Heart left ventricle (tissue), 13 donors: ENCODE measurements around the gene SH3TC1.
A peak's percentile ranks its signal among the peaks of the same experiment; 100 is the strongest.

ENCODE experiments used
- POLR2A ChIP-seq, 2 donors: fragments of 450-650 bp; IDR thresholded peaks; one replicate each; pipeline ENCODE4 v1.6.1; 2017; ENCODE audit warnings: antibody characterized with exemption in 2 of 2, mild to moderate bottlenecking in 2 of 2, moderate library complexity in 2 of 2
- TF ChIP-seq, protein P1 (sequence below), 12 donors: fragments of 200-600 bp; sonication (generic) in 4 of 12; IDR thresholded peaks; one replicate each; pipeline versions ENCODE4 v1.5.0 to v1.8.0; 2018 to 2022; ENCODE audit warnings: antibody characterized with exemption in 12 of 12, mild to moderate bottlenecking in 5 of 12
- donor health status: ischemic (EF 13 %, LVEDD 7.1; RV severe dilation, severe dysfunction).
- donor health status: DM: no; HTN: yes; CAD: no.
- donor health status: DM: no; HTN: no; CAD: no.
- donor health status: ischemic (EF 25% LVEDD 6.9; RV normal size, moderate dysfunction).
- donor health status: ischemic (EF 25% LVEDD 5.7; RV mildly dilated, moderate dysfunction).
- donor health status: ischemic (EF 35%, LVEDD 5.7; RV mildly dilated, moderate dysfunction).
- donor health status: nonischemic (EF 11% LVEDD 7.7; RV severe dilation, severe dysfunction).
- donor health status: DM: yes; HTN: yes; CAD: no.
- donor health status: PGD.
- donor health status: ischemic (EF 29% LVEDD 5.4; RV normal size, mild dysfunction).
- donor health status: nonischemic (EF 23%, LVEDD 6.1; RV moderate dilation, normal function).

DNA sequence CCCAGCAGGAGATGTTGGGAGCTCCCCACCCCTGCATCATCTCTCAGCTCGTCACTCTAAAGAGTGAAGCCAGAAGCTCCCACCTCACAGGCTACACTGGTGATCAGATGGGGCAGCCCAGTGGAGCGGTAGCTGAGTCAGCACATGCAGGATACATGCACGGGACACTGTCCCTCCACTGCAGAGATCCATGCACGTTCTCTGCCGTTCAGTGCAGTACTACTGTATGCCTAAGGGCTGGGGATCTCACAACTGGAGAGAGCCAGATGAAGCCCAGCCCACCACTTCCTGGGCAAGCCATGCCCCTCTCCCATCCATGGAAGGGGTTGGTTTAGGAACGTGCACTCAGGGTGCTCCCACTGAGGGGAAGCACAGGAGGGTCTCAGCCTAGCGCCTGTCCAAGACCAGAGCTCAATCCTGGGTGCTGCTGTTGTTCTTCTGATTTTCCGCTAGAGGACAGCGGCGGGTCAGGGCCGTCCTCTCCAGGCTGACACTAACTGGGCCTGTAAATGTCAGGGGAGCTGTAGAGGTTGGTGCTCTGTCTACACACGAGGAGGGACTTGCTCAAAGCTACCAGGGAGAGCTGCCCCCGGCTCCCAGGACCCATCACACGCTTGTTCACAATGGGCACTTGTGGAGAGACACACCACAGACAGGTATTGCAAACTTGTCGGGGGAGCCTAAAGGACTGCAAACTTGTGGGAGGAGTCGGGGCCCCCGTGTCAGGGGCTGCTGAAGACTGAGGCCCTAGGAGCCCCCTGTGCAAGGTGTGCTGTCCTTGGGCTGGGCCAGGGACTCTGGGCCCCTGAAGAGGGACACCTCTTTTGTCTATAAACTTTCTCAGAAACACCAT lies 22.3 kb upstream of the SH3TC1 start:
- TF ChIP-seq, protein P1, sequence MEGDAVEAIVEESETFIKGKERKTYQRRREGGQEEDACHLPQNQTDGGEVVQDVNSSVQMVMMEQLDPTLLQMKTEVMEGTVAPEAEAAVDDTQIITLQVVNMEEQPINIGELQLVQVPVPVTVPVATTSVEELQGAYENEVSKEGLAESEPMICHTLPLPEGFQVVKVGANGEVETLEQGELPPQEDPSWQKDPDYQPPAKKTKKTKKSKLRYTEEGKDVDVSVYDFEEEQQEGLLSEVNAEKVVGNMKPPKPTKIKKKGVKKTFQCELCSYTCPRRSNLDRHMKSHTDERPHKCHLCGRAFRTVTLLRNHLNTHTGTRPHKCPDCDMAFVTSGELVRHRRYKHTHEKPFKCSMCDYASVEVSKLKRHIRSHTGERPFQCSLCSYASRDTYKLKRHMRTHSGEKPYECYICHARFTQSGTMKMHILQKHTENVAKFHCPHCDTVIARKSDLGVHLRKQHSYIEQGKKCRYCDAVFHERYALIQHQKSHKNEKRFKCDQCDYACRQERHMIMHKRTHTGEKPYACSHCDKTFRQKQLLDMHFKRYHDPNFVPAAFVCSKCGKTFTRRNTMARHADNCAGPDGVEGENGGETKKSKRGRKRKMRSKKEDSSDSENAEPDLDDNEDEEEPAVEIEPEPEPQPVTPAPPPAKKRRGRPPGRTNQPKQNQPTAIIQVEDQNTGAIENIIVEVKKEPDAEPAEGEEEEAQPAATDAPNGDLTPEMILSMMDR (IDR thresholded peaks at IDR 0.05): peak; percentile 77 to 90 (median 84)
- TF ChIP-seq POLR2A (IDR thresholded peaks at IDR 0.05): no peak
